22Rv1 (cell line): ENCODE data around the gene VAMP5.

Experiments used
- ZFX ChIP-seq: fragments of 450-650 bp; IDR thresholded peaks from 2 replicates; pipeline ENCODE4 v1.6.1; 2017; ENCODE audit warnings: antibody characterized with exemption, borderline replicate concordance
- TF ChIP-seq, protein P1 (sequence below): fragments of 450-650 bp; IDR thresholded peaks from 2 replicates; pipeline ENCODE4 v1.5.1; 2017; ENCODE audit warnings: mild to moderate bottlenecking

DNA sequence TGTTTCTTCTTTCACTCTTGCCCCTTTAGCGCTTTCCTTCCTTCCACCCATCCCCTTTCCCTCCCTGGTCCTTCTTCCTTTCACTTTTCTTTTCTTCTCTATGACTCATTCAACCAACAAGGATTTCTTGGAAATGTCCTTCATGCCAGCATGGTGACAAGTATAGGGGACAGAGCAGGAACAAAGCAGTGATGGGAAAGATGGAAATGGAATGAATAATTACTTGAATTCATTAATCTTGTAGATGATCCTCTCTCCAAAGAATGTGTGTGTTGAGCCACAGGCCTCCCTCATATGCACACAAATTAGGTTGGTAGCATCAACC lies 1.5 kb downstream of the VAMP5 start:
- TF ChIP-seq, protein P1, sequence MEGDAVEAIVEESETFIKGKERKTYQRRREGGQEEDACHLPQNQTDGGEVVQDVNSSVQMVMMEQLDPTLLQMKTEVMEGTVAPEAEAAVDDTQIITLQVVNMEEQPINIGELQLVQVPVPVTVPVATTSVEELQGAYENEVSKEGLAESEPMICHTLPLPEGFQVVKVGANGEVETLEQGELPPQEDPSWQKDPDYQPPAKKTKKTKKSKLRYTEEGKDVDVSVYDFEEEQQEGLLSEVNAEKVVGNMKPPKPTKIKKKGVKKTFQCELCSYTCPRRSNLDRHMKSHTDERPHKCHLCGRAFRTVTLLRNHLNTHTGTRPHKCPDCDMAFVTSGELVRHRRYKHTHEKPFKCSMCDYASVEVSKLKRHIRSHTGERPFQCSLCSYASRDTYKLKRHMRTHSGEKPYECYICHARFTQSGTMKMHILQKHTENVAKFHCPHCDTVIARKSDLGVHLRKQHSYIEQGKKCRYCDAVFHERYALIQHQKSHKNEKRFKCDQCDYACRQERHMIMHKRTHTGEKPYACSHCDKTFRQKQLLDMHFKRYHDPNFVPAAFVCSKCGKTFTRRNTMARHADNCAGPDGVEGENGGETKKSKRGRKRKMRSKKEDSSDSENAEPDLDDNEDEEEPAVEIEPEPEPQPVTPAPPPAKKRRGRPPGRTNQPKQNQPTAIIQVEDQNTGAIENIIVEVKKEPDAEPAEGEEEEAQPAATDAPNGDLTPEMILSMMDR = no peak
- TF ChIP-seq ZFX = no peak
